ENCODE measurements around the gene MDN1.

Gene MDN1

DNA sequence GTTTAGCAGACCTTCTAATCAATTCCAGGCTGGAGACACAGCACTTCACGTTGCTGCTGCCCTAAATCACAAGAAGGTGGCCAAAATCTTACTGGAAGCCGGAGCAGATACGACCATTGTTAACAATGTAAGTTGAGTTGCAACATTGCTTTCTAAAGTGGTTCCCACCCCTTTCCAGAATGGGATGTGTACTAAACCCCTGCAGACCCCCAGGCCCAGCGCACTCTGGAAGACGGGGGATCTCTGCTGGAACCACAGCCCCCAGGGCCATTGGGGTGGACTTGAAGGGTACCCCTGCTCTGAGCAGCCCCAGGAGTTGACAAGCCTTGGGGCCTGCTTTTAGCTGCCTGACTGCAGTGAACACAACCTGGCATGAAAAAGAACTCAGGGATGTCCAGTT is 203.1 kb downstream of the MDN1 start:
- TF ChIP-seq, protein P1, sequence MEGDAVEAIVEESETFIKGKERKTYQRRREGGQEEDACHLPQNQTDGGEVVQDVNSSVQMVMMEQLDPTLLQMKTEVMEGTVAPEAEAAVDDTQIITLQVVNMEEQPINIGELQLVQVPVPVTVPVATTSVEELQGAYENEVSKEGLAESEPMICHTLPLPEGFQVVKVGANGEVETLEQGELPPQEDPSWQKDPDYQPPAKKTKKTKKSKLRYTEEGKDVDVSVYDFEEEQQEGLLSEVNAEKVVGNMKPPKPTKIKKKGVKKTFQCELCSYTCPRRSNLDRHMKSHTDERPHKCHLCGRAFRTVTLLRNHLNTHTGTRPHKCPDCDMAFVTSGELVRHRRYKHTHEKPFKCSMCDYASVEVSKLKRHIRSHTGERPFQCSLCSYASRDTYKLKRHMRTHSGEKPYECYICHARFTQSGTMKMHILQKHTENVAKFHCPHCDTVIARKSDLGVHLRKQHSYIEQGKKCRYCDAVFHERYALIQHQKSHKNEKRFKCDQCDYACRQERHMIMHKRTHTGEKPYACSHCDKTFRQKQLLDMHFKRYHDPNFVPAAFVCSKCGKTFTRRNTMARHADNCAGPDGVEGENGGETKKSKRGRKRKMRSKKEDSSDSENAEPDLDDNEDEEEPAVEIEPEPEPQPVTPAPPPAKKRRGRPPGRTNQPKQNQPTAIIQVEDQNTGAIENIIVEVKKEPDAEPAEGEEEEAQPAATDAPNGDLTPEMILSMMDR (IDR thresholded peaks at IDR 0.05; ENCODE audit: low read depth, low read length, missing control alignments): no peak
- H3K4me3 ChIP-seq (ENCODE audit: low read depth, low read length): no peak overlapping the region
- no peak for DNase-seq (ENCODE audit: low read depth)

DNA sequence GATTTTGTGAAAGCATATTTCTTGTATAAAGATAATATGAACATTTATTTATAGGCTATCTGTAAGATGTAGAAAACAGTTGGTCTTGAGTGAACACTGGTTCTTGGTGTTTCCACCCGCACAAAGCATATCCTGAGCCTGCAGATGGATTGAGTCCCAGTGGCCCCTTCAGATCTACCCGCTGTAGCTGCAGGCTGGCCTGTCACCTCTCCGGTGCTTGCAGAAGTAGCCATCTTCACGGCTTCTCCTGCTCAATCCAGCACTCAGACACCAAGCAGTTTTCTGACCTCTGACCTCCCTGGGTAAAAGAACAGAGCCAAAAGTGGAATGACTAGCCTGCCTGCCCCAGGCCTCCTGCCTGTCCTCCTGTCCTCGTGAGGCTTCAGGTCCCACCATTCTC is 203.7 kb downstream of the MDN1 start:
- TF ChIP-seq, protein P1 (IDR thresholded peaks at IDR 0.05; ENCODE audit: low read depth, low read length, missing control alignments): no peak
- H3K4me3 ChIP-seq (ENCODE audit: low read depth, low read length): no peak overlapping the region
- DNase-seq (ENCODE audit: low read depth): no peak

DNA sequence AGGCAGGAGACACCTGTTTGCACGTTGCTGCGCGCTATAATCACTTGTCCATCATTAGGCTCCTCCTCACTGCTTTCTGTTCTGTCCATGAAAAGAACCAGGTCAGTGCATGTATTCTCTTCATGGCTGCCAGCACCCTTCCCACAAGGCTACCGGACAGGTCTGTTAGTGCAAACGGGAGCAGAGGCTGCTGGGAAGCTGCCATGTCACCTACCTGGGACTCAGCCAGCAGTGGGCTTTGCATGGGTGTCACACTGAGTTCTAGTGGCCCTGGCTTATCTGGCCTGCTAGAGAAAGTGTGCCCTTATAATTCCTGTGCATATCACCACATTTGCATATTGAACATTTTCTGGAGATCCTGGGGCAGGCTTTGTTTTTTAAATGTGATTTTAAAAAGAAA is 205.8 kb downstream of the MDN1 start:
- TF ChIP-seq, protein P1 (IDR thresholded peaks at IDR 0.05; ENCODE audit: low read depth, low read length, missing control alignments): no peak
- DNase-seq (ENCODE audit: low read depth): no peak
- H3K4me3 ChIP-seq (ENCODE audit: low read depth, low read length): no peak overlapping the region

DNA sequence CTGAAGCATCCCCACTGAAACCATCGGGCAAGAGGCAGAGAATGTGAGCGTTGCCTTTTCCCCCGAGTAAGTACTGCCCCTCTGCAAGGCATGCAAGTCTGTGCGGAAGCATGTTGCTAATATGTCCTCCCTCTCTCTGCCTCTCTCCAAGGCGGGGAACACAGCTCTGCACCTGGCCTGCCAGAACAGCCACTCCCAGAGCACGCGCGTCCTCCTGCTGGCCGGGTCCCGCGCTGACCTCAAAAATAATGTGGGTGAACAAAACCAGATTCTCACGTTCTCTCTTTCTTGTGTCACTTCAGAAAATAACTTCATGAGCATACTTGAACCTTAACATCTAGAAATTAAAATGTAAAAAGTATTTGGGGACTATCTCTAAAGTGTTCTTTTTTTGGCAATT is 207.5 kb downstream of the MDN1 start:
- TF ChIP-seq, protein P1 (IDR thresholded peaks at IDR 0.05; ENCODE audit: low read depth, low read length, missing control alignments): no peak
- DNase-seq (ENCODE audit: low read depth): no peak

DNA sequence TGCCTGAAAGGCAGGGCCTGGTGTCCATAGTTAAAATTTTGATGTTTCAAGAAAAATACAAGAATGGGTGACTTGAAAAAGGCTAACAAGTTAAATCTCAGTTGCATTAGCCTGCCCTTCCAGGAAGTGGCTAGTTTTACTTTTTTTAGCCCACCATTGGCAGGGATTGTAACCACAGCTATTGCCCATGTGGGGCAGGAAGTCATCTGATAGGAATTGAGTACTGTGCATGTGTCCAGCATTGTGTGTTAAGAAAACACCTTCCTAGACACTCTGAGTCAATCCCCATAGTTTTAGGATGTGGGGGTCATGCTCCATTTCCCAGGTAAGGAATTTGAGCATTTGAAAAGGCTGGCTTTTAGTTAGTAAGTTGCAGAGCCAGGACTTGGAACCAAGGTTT is 207.9 kb downstream of the MDN1 start:
- H3K4me3 ChIP-seq (ENCODE audit: low read depth, low read length): no peak overlapping the region
- TF ChIP-seq, protein P1 (IDR thresholded peaks at IDR 0.05; ENCODE audit: low read depth, low read length, missing control alignments): no peak
- DNase-seq (ENCODE audit: low read depth): no peak

More for the DNA sequence above, 207.5 kb downstream of the MDN1 start:
- H3K4me3 ChIP-seq (ENCODE audit: low read depth, low read length): no peak overlapping the region

DNA sequence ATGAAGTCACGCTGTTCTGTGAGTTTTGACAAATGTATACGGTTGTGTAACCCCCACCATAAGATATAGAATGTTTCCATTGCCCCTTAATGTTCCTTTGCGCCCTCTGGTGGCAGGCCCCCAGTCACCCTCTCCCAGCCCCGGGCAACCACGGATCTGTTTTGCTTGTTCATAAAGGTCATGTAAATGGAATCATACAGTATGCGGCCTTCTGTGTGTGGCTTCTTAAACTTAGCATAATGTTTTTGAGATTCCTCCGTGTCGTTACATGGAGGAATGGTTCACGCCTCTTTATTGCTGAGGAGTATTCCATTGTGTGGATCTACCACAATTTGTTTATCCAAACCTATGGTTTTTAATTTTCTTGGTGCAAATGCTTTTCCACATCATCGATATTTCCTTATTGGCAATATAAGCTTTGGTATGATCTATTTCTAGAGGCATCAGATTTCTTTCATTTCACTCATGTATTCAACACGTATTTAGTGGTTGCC is 209.4 kb downstream of the MDN1 start:
- TF ChIP-seq, protein P1 (IDR thresholded peaks at IDR 0.05; ENCODE audit: low read depth, low read length, missing control alignments): peak; percentile 83
- DNase-seq (ENCODE audit: low read depth): no peak
- H3K4me3 ChIP-seq (ENCODE audit: low read depth, low read length): no peak overlapping the region

DNA sequence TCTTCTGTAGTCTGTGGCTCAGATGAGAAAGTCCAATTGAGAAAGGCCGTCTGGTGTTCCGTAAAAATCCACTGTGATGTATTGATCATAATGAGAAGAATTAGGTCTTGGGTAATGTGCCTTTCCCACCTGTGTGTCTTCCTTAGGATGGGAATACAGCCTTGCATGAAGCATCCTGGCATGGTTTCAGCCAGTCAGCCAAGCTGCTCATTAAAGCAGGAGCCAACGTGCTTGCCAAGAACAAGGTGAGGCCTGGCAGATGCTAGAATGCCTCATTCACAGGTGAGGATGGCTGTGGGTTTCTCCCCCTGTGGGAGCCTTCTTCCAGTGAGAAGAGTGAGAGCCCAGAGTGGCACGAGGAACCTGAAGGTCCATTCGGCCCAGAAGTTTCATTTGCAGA is 213.7 kb downstream of the MDN1 start:
- TF ChIP-seq, protein P1 (IDR thresholded peaks at IDR 0.05; ENCODE audit: low read depth, low read length, missing control alignments): no peak
- no peak for DNase-seq (ENCODE audit: low read depth)
- H3K4me3 ChIP-seq (ENCODE audit: low read depth, low read length): no peak overlapping the region
